Measurements from ENCODE around the gene ORC1.

ORC1 gene

GRCh38 chr1:52404116-52404974 is at the start of gene ORC1, which contains the start of gene PRPF38A:
Gene ORC1 (minus strand): TSS chr1:52404423. CDS start chr1:52402223, 2,200 bp downstream.
Gene PRPF38A (plus strand): TSS chr1:52404602. CDS start chr1:52404750, 148 bp downstream.
- peak; percentile 91 for DNase-seq (ENCODE audit: low read depth, low spot score)

- no peak for DNase-seq (ENCODE audit: low read depth, low spot score)
These were observed 40.2 kb upstream of the ORC1 start for GRCh38 chr1:52444463-52444862.

- DNase-seq (ENCODE audit: low read depth, low spot score) = no peak
These were observed 35.8 kb upstream of the ORC1 start for GRCh38 chr1:52439976-52440375.

GRCh38 chr1:52436817-52437216 is 32.6 kb upstream of the ORC1 start:
- no peak for DNase-seq (ENCODE audit: low read depth, low spot score)

GRCh38 chr1:52435650-52436049 is 31.4 kb upstream of the ORC1 start:
- no peak for DNase-seq (ENCODE audit: low read depth, low spot score)

GRCh38 chr1:52435211-52435610 is 31.0 kb upstream of the ORC1 start:
- DNase-seq (ENCODE audit: low read depth, low spot score) = no peak

- no peak for DNase-seq (ENCODE audit: low read depth, low spot score)
These were observed 28.6 kb upstream of the ORC1 start for GRCh38 chr1:52432807-52433206.

- no peak for DNase-seq (ENCODE audit: low read depth, low spot score)
These were observed 22.9 kb upstream of the ORC1 start for GRCh38 chr1:52427152-52427551.

GRCh38 chr1:52426371-52426770 is 22.1 kb upstream of the ORC1 start:
- DNase-seq (ENCODE audit: low read depth, low spot score) = no peak

GRCh38 chr1:52424813-52425212 is 20.6 kb upstream of the ORC1 start:
- no peak for DNase-seq (ENCODE audit: low read depth, low spot score)

GRCh38 chr1:52424231-52424636 is 20.0 kb upstream of the ORC1 start:
- DNase-seq (ENCODE audit: low read depth, low spot score) = no peak

GRCh38 chr1:52423771-52424170 is 19.5 kb upstream of the ORC1 start:
- no peak for DNase-seq (ENCODE audit: low read depth, low spot score)

GRCh38 chr1:52423055-52423454 is 18.8 kb upstream of the ORC1 start:
- no peak for DNase-seq (ENCODE audit: low read depth, low spot score)

GRCh38 chr1:52420713-52421112 is 16.5 kb upstream of the ORC1 start:
- no peak for DNase-seq (ENCODE audit: low read depth, low spot score)

- DNase-seq (ENCODE audit: low read depth, low spot score) = no peak
These were observed 12.6 kb upstream of the ORC1 start for GRCh38 chr1:52416811-52417210.

GRCh38 chr1:52414942-52415341 is 10.7 kb upstream of the ORC1 start:
- no peak for DNase-seq (ENCODE audit: low read depth, low spot score)

GRCh38 chr1:52413410-52413989 is 9.3 kb upstream of the ORC1 start:
- no peak for DNase-seq (ENCODE audit: low read depth, low spot score)

GRCh38 chr1:52404975-52405338 is 734 bp upstream of the ORC1 start:
- no peak for DNase-seq (ENCODE audit: low read depth, low spot score)

- peak; percentile 60 for DNase-seq (ENCODE audit: low read depth, low spot score)
These were observed 582 bp downstream of the ORC1 start for GRCh38 chr1:52403566-52404115.

GRCh38 chr1:52402860-52403240 is 1.4 kb downstream of the ORC1 start:
- DNase-seq (ENCODE audit: low read depth, low spot score) = no peak

- no peak for DNase-seq (ENCODE audit: low read depth, low spot score)
These were observed 4.1 kb downstream of the ORC1 start for GRCh38 chr1:52400131-52400530.

GRCh38 chr1:52399629-52400028 is 4.6 kb downstream of the ORC1 start:
- no peak for DNase-seq (ENCODE audit: low read depth, low spot score)

- DNase-seq (ENCODE audit: low read depth, low spot score) = no peak
These were observed 11.0 kb downstream of the ORC1 start for GRCh38 chr1:52393174-52393573.
